ENCODE measurements around the gene EIF4G3. TPM values are rescaled to one million over a fixed set of nuclear protein-coding genes. Genes with fewer than 3 reads are reported as not detected.

EIF4G3 gene
- total and polyA plus RNA-seq, 2 of the 8 experiments (the other 6 are each of a cell fraction or from before 2014, with no cell fraction given), result 47.5 to 66.6 TPM

- Histone ChIP-seq H3K18ac (ENCODE audit: extremely low read depth, low read length) (no peak overlapping the region), H2AFZ (ENCODE audit: low read length) (no peak overlapping the region), H2BK5ac (ENCODE audit: low read depth, low read length) (no peak overlapping the region), H3K4me3 (ENCODE audit: extremely low read depth in 1 of 4, insufficient read depth in 2 of 4, low read depth in 3 of 4, low read length in 4 of 4) (no peak overlapping the region), H3K4ac (replicated peaks; ENCODE audit: insufficient read length, low read depth, low read length) (no peak overlapping the region), H2BK12ac (ENCODE audit: low read depth, low read length) (no peak overlapping the region), H3K9ac (replicated peaks in 1 of 4; ENCODE audit: extremely low read depth in 1 of 4, low read depth in 3 of 4, low read length in 3 of 4) (no peak overlapping the region), H3K23ac (ENCODE audit: insufficient read length) (no peak overlapping the region), H3K56ac (replicated peaks; ENCODE audit: insufficient read length, low read depth, low read length) (no peak overlapping the region), H3K14ac (ENCODE audit: insufficient read length) (no peak overlapping the region), H3K36me3 (ENCODE audit: control insufficient read depth in 2 of 4, insufficient read depth in 4 of 4, low read length in 3 of 4) (peaks cover 0 to 14% (median 0%) of the 10 kb centered on the region in 4 experiments; a peak in 2 of 8 replicates), H2BK120ac (replicated peaks; ENCODE audit: low read depth, low read length) (no peak overlapping the region), H4K91ac (replicated peaks; ENCODE audit: insufficient read length, low read length) (no peak overlapping the region), H4K5ac (ENCODE audit: insufficient read length, low read depth, low read length) (no peak overlapping the region), H3K27ac (ENCODE audit: low read depth, low read length) (no peak overlapping the region), H3K79me2 (ENCODE audit: control insufficient read depth in 1 of 2, insufficient read depth in 2 of 2, low read length in 2 of 2) (peaks cover 0 to 25% of the 10 kb centered on the region in 2 experiments; a peak in 1 of 4 replicates), H3K23me2 (ENCODE audit: low read depth, low read length) (no peaks in the 10 kb centered on the region), H3K79me1 (ENCODE audit: low read depth, low read length) (peaks cover 2% of the 10 kb centered on the region; the same call in 1 of the 2 replicates), H2BK20ac (ENCODE audit: low read length) (no peak overlapping the region), H4K8ac (ENCODE audit: extremely low read depth, insufficient read depth, low read length) (no peak overlapping the region), H3K9me3 (ENCODE audit: insufficient read depth in 2 of 2, low read depth in 1 of 2, low read length in 1 of 2) (no peaks in the 10 kb centered on the region), H3K27me3 (replicated peaks in 1 of 4; ENCODE audit: control insufficient read depth in 3 of 4, extremely low read depth in 1 of 4, insufficient read depth in 3 of 4, low read length in 3 of 4) (no peaks in the 10 kb centered on the region), H3K4me2 (ENCODE audit: insufficient read depth in 1 of 2, low read depth in 2 of 2, low read length in 2 of 2) (no peak overlapping the region), H2BK15ac (ENCODE audit: low read length) (no peak overlapping the region), H2AK5ac (ENCODE audit: low read depth, low read length) (no peak overlapping the region), H3K4me1 (replicated peaks in 1 of 4; ENCODE audit: control insufficient read depth in 3 of 4, insufficient read depth in 4 of 4, low read length in 3 of 4) (no peaks in the 10 kb centered on the region), H4K20me1 (replicated peaks in 1 of 2; ENCODE audit: control insufficient read depth in 1 of 2, insufficient read depth in 2 of 2, low read length in 2 of 2) (no peaks in the 10 kb centered on the region)
- FAIRE-seq (no peak), DNase-seq (ENCODE audit: low read depth in 1 of 2, low spot score in 2 of 2) (no peak)
- 85% methylated on average over 2 of the region's 2 CpGs; no CpG with 5 or more reads in 1 of the 2 experiments for WGBS, 2 experiments (ENCODE audit: extremely low coverage in 1 of 2, insufficient coverage in 1 of 2, insufficient read length in 1 of 2, insufficient replicate concordance in 2 of 2, low coverage in 1 of 2, low lambda C conversion rate in 2 of 2, missing lambda C conversion rate in 1 of 2)
- CTCF ChIA-PET (ENCODE audit: partially characterized antibody), result no interaction called here
- no peak for TF ChIP-seq RBBP5 (IDR thresholded peaks at IDR 0.05; ENCODE audit: borderline replicate concordance, low read depth, low read length)
- no peak for TF ChIP-seq JUN (IDR thresholded peaks at IDR 0.05; ENCODE audit: low read depth, low read length)
- TF ChIP-seq, protein P1, sequence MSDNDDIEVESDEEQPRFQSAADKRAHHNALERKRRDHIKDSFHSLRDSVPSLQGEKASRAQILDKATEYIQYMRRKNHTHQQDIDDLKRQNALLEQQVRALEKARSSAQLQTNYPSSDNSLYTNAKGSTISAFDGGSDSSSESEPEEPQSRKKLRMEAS (IDR thresholded peaks at IDR 0.05), result no peak
- no peak for TF ChIP-seq ZNF274 (IDR thresholded peaks at IDR 0.05; ENCODE audit: borderline replicate concordance, extremely low read depth, low read length)
- no peak for TF ChIP-seq CREB1 (IDR thresholded peaks at IDR 0.05)
- TF ChIP-seq SRF (IDR thresholded peaks at IDR 0.05; ENCODE audit: low read depth, low read length), result no peak
- TF ChIP-seq HDAC2 (IDR thresholded peaks at IDR 0.05; ENCODE audit: borderline replicate concordance in 1 of 2, low read depth in 2 of 2, low read length in 2 of 2), result no peak
- TF ChIP-seq JUND (IDR thresholded peaks at IDR 0.05; ENCODE audit: low read length), result no peak
- TF ChIP-seq PHF8 (conservative IDR thresholded peaks at IDR 0.05; ENCODE audit: low read depth, low read length), result no peak
- TF ChIP-seq GABPA (IDR thresholded peaks at IDR 0.05; ENCODE audit: borderline replicate concordance, insufficient read depth, low read length), result no peak
- TF ChIP-seq KDM5A (IDR thresholded peaks at IDR 0.05; ENCODE audit: low read length), result no peak
- no peak for TF ChIP-seq SUZ12 (IDR thresholded peaks at IDR 0.05; ENCODE audit: low read length)
- POLR2A ChIA-PET (ENCODE audit: partially characterized antibody), result interaction anchor here (0.8 kb wide), 1 partner anchor 9 kb away, joined by 3 read pairs; no protein-coding TSS in a partner anchor
Observed at GRCh38 chr1:21051177-21051825, 125.4 kb downstream of the EIF4G3 start.
